Measurements from ENCODE around the gene HOXB9.
A peak's percentile ranks its signal among the peaks of the same experiment; 100 is the strongest.

The HOXB9 gene

GRCh38 chr17:48583708-48584222 is 42.4 kb downstream of the HOXB9 start:
- DNase-seq (ENCODE audit: low read depth), result no peak

- no peak for DNase-seq (ENCODE audit: low read depth)
Measured at GRCh38 chr17:48582750-48583069, 43.4 kb downstream of the HOXB9 start.

- no peak for DNase-seq (ENCODE audit: low read depth)
Measured at GRCh38 chr17:48579760-48580554, 46.2 kb downstream of the HOXB9 start.

- no peak for DNase-seq (ENCODE audit: low read depth)
Measured at GRCh38 chr17:48579471-48579759, 46.7 kb downstream of the HOXB9 start.

GRCh38 chr17:48578616-48579470 is 47.3 kb downstream of the HOXB9 start:
- no peak for DNase-seq (ENCODE audit: low read depth)

- DNase-seq (ENCODE audit: low read depth), result peak; percentile 40
Measured at GRCh38 chr17:48577946-48578615, 48.1 kb downstream of the HOXB9 start, which contains the start of gene HOXB4. Gene HOXB4, minus strand, starts transcription at chr17:48578350. Its CDS starts 31 bp downstream, at chr17:48578319.

GRCh38 chr17:48577330-48577945 is 48.7 kb downstream of the HOXB9 start:
- DNase-seq (ENCODE audit: low read depth), result no peak

GRCh38 chr17:48576479-48577309 is 49.5 kb downstream of the HOXB9 start:
- no peak for DNase-seq (ENCODE audit: low read depth)

GRCh38 chr17:48575673-48576478 is 50.3 kb downstream of the HOXB9 start:
- DNase-seq (ENCODE audit: low read depth), result no peak

- no peak for DNase-seq (ENCODE audit: low read depth)
Measured at GRCh38 chr17:48575066-48575582, 51.0 kb downstream of the HOXB9 start.

- DNase-seq (ENCODE audit: low read depth), result no peak
Measured at GRCh38 chr17:48574505-48575065, 51.6 kb downstream of the HOXB9 start.

- no peak for DNase-seq (ENCODE audit: low read depth)
Measured at GRCh38 chr17:48571826-48572417, 54.2 kb downstream of the HOXB9 start.
